Stimulated activated CD4-positive, alpha-beta T cell treated with anti-CD3 and anti-CD28 coated beads, TNF-alpha, amount 100 ng/mL, for 24 hours (primary cell): ENCODE data around the gene PWWP2B.
"Not testable (repeated sequence)": the region's sequence is repeated elsewhere in the genome, so short reads cannot be mapped to it uniquely, and the experiment has no call there.

Experiments used
- DNase-seq, 3 experiments: peaks; one replicate each; pipeline ENCODE4 v3.0.0-alpha.2; 2020; ENCODE audit warnings: low read depth in 3 of 3

Gene PWWP2B

DNA sequence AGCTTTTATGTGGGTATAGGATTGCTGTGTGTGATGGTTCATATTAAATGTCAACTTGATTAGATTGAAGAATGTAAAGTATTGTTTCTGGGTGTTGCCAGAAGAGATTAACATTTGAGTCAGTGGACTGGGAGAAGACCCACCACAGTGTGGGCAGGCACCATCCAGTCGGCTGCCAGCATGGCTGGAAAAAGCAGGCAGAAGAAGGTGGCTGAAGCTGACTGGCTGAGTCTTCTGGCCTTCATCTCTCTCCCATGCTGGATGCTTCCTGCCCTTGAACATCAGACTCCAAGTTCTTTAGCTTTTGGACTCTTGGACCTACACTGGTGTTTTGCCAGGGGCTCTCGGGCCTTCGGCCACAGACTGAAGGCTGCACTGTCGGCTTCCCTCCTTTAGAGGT, 16.0 kb upstream of the PWWP2B start:
- not testable (repeated sequence) for DNase-seq

DNA sequence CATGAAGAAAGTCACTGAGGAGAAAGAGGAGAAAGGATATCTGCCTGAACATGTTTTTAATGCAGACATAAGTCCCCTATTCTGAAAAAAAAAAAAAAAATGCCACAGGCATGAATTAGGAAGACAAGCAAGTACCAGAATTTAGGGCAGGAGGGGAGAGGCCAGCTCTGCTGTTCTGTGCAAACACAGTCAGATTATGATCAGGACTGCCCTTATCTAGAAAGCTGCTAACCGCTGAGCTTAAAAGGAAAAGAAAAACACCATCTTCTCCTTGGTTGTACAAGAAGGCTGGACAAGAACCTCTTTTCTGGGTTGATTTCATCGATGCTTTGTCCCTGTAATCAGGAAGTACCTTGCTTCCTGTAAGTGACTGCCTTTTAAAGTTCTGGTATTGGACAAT, 15.3 kb upstream of the PWWP2B start:
- no peak for DNase-seq

DNA sequence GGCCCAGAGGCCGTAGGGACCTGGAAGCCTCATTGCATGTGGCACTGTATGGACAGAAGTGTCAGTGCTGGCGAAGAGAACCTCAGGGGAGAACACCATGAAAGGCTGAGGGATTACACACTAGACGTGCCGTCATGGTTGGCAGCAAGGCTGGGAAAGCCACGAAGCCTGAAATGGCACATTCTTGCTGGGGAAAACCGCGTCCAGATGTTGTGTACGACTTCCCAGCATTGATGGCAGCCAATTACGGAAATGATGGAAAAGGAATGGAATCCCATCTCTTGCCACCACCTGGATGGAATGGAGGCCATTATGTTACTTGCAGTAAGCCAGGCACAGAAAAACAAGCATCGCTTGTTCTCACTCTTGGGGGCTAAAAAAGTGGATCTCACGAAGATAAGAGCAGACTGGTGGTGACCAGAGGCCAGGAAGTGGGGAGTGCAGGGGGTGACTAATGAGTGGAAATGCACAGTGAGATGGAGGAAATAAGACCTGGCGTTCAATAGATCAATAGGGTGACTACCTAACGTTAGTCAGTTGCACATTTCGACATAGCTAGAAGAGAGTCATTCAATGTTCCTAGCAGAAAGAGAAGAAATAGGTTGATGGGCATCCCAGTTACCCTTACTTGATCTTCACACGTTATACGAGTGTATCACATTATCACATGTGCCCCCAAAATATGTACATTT, 14.6 kb upstream of the PWWP2B start:
- no peak for DNase-seq

DNA sequence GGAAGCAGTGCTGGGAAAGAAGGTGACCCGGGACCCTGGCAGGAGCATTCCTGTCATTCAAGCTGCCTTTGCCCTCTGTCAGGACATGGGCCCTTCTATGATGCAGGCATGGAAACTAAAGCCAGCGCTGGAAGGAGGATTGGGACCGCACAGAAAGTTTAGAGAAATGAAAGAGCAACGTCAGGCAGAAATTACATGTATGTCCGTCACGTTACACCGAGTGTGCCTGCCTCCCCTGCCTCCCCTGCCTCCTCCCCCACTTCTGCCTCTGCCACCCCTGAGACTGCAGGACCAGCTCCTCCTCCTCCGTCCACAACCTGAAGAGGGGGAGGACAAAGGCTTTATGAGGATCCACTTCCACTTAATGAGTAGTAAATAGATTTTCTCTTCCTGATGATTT, 13.9 kb upstream of the PWWP2B start:
- DNase-seq = no peak

DNA sequence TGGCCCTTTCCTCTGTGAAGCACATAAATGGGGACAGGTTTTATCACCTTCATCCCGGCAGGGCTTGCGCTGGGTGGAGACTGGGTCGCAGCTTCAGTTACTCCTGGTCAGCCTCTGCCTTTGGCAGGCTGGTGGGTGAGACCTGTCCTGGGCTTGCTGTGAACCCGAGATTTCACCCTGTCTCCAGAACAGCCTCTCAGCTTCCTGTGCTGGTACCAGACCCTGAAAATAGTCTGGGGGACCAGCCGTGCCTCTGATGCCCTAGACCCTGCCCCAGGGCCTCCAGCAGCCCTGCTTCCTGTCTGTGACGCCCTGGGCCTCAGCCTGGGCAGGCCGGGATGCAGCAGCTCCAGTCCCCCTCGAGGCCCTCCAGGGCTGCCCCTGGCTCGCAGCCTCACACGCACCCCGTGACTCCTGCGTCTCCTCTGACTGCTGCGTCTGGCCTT, 13.2 kb upstream of the PWWP2B start:
- no peak for DNase-seq

DNA sequence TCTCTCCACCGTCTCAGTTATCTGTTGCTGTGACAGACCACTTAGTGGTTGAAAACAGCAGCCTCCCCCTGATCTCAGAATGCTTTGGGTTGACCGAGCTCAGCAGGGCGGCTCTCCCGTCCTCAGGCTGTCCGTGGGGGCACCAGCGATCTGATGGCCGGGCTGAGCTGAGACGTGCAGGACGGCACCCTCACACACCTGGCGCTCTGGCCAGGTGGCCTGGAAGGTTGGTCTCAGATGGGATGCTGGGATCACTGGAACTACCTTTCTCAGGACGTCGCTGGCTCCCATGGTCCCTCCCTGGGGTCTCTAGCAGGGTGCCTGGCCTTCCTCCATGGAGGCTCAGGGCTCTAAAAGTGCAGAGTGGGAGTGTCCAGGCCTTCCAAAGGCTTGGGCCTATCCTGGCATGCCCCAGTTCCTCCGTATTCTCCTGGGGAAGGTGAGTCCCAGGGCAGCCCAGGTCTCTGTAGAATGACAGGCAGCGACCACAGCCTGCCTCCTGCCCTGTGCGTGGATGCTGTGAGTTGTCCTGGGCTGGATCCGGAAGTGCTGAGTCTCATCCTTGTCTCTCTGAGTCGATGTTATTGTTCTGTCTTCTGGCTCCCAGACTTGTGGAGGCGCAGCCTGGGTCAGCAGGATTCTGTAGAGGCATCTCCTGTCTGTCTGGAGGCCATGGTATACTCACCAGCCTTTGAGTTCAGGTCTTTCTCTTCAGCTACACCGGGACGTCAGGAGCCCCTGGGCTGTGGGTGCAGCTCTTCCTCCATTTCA, 12.2 kb upstream of the PWWP2B start:
- no peak for DNase-seq

DNA sequence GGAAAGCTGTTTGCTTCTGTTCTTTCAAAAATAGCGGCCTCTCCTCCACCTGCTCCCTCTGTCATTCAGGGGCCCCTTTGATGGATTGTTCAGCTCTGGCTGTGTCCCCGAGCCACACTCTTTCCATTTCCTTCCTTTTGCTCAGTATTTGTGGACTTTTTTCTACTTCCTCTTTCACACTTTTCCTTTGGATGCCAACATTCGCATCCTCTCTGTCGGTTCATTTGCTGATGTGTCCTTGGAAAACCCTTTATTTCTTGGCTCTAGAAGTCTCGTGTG, 11.7 kb upstream of the PWWP2B start:
- DNase-seq = no peak

DNA sequence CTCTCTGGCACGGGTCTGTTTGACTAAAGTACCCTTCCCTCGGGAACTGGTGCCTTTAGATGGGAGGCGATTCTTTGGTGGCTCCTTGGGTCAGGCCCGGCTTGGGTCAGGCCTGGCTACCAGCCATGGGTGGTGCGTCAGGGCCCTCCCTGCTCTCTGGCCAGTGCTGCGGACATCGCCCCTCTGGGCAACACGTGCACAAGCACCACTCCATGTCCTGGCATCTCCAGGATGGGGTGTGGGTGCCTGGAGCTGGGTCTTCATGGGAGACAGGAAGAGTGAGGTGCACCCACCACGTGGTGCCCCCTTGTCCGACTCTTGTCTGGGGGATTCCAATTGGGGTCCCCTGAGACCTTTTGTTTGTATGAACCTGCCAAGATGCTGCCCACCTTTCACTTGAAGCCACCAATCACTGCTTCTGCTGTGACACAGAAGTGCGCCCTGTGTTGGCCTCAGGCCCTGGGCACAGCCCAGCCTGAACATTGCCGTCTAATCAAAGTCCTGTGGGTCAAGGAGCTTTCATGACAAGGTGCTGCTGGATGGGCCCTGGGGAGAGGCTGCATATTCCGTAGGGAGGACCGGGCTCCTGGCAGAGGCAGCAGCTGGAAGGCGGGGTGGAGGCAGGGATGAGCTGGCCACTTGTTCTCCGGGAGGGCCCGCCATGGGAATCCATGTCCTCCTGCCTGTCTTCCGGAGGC, 11.1 kb upstream of the PWWP2B start:
- DNase-seq = no peak

DNA sequence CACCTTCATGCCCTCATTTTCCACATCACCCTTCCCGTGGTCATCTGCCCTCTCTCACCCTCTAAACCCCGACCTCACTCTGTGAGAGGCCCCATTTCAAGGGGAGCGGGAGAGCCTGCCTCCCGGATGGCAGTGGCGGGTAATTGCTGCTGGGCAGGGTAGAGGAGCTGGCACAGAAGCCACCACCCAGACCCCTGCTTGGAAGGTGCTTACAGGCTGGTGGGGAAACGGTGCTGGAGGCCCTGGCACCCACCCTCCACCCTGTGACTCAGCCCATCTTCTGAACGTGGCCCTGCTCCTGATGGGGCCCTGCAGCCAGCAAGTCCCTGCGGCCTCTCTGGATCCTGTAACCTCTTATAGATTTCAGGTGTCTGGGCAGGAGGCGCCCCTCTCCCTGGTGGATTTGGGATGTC, 10.6 kb upstream of the PWWP2B start:
- no peak for DNase-seq

DNA sequence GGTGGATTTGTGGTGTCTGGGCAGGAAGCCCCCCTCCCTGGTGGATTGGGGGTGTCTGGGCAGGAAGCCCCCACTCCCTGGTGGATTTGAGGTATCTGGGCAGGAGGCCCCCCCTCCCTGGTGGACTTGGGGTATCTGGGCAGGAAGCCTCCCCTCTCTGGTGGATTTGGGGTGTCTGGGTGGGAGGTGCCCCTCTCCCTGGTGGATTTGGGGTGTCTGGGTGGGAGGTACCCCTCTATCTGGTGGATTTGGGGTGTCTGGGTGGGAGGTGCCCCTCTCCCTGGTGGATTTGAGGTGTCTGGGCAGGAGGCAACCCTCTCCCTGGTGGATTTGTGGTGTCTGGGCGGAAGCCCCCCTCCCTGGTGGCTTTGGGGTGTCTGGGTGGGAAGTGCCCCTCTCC, 10.1 kb upstream of the PWWP2B start:
- not testable (repeated sequence) for DNase-seq

DNA sequence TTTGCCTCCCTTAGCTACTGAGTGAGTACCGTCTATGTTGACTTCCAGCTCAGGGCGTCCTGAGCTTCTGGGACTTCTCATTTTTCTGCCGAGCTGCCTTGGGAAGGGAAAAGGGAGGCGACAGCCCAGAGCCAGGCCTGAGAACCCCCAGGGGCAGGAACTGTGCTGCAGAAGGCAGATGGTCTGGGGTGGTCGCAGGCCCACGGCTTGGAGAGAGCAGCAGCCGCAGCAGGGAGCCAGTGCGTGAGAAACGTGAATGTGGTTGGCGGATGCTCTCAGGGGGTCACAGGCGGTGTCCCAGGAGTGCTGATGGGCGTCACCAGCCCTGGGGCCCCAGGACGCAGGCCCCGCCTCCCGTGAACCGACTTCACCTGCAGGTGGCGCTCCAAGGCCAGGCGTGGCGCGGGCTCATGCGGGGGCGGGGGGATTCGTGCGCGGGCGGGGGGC, 9.2 kb upstream of the PWWP2B start:
- DNase-seq = peak in 1 of 3 experiments; percentile 72

DNA sequence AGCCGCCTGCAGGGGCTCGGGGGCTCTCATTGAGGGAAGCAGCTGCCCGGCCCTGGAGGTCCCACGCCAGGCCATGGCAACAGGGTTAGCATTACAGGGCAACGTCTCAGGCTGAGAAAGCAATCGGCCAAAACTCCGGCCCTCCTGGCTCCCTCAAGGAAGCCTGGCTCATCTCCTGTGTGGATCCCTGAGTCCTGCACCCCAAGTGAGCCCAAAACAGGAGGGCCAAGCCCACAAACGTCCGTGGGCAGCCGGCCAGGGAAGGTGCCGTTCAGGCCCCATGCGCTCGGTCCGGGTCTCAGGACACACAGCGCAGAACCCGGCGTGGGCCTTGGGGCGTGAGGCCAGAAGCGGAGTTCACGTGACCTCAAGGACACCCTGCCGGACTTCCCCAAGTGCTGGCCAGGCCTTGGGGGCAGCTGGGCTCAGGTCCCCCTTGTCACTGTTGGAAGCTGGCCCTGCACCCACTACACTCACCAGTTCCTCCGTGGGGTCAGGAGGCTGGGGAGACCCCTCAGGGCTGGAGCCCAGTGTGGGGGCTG, 8.0 kb upstream of the PWWP2B start:
- no peak for DNase-seq

DNA sequence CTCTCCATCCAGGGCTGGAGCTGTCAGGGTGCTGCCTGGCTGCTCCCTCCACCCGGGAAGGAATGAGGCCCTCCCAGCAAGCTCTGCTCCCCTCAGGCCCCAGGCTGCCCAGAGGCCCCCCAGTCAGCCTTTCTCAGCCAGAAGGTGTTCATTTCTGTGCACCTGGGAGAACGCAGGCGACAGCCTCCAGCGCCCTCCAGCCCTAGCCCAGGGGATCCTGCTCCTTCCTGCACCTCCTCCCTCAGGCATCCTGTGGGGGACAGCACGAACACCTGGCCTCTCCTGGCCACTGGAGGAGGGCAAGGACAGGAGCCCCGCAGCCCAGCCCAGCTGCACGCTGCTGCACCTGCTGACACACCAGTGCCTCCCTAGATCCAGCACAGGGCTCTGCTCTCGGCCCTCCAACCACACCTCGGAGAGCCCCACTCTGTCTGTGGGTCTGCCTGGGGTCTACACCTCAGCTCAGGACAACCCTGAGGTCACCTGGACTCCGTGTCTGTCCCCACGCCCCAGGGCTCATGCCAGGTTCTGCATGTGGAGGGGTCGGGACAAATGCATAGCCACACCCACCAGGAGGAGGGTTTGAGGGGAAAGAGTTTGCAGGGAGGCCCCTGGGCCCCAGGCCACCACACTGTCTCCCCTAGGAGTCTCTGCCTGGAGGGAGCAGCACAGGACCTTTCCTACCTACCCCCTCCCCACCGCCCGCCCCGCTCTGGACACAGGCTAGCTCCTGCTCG, 7.4 kb upstream of the PWWP2B start:
- DNase-seq = no peak

DNA sequence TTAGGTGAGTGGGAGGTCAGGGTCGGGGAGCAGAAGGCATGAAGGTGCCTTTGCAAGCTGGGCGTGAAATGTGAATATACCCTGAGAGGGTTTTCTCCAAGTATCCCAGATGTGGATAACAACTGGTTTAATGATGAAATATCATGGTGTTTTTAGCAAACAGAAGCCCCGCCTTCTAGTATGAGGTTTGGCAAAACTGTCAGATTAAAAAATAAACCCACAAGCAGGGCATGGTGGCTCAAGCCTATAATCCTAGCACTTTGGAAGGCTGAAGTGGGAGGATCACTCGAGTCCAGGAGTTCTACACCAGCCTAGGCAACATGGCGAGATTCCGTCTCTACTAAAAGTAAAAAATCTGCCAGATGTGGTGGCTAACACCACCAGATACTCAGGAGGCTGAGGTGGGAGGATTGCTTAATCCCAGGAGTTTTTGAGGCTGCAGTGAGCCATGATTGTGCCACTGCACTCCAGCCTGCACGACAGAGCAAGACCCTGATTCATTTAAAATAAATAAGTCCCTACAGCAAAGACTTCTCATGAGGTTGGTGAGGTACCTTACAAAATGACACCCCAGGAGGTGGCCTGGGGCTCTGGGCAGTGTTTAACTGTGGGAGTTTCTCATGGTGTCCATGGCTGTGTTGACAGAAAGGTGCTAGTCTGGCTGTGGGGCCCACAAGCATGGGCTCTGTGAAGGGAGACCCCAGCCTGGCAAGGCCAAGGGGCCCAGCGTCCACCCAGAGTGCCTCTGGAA, 6.7 kb upstream of the PWWP2B start:
- DNase-seq = no peak

DNA sequence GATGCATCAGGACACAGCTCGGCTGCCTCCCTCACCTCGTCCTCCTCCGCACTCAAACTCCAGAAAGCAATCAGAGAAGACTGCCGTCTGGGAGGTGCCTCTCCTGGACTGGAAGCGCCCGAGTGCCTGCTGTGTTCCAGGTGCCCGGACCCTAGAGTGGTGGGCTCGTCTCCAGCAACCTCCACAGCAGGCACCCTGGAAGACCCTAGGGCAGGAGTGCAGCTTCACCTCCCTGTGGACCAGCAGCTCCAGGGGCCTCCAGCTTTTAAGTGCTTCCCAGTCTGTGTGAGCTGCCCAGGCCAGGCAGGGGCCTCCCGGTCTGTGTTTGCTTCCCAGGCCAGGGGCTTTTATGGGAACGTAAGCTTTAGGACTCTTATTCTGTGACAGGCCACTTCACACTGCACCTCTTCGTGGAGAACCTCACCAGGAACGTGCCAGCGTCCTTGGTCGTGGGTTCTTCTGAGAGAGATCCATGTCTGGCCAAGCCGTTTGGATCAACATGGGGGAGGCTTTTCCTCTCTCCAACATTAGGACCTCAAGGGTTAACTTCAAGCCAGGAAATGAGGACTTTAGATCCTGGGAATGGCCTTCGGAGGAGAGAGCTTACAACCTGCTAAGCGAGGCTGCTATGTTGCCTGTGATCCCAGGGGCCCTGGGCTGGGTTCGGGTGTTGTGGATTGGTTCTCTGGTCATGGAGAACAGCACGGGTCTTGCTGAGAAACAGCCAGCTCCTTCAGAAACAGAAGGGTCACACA, 5.9 kb upstream of the PWWP2B start:
- no peak for DNase-seq

DNA sequence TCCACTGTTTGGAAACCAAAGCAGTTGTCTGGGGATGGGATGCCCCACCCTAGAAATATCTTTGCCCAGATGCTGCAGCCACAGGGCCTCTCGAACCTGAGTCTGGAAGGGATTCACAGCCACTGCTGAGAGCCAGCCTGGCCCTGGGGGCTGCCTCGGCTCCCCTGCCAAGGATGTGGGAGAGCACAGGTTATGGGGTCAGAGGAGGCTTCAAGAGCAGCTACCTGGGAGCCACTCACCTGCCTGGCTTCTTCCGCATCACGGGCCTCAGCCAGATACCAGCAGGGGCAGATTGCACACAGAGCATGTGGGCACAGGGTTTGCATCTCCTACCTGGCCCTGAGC, 5.4 kb upstream of the PWWP2B start:
- no peak for DNase-seq

DNA sequence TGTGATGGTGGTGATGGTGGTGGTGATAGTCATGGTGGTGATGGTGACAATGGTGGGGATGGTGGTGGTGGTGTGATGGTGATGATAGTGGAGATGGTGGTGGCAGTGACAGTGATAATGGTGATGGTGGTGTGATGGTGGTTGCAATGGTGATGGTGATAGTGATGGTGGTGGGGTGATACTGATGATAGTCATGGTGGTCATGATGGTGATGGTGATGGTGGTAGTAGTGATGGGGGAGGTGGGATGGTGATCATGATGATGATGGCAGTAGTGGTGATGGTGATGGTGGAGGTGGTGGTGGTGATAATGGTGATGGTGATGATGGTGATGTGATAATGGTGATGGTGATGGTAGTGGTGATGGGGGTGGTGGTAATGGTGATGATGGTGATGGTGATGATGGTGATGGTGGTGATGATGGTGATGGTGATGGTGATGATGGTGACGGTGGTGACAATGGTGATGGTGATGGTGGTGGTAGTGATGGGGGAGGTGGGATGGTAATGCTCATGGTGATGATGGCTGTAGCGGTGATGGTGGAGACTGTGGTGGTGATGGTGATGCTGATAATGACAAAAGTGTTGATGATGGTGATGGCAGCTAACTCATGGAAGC, 4.7 kb upstream of the PWWP2B start:
- no peak for DNase-seq

DNA sequence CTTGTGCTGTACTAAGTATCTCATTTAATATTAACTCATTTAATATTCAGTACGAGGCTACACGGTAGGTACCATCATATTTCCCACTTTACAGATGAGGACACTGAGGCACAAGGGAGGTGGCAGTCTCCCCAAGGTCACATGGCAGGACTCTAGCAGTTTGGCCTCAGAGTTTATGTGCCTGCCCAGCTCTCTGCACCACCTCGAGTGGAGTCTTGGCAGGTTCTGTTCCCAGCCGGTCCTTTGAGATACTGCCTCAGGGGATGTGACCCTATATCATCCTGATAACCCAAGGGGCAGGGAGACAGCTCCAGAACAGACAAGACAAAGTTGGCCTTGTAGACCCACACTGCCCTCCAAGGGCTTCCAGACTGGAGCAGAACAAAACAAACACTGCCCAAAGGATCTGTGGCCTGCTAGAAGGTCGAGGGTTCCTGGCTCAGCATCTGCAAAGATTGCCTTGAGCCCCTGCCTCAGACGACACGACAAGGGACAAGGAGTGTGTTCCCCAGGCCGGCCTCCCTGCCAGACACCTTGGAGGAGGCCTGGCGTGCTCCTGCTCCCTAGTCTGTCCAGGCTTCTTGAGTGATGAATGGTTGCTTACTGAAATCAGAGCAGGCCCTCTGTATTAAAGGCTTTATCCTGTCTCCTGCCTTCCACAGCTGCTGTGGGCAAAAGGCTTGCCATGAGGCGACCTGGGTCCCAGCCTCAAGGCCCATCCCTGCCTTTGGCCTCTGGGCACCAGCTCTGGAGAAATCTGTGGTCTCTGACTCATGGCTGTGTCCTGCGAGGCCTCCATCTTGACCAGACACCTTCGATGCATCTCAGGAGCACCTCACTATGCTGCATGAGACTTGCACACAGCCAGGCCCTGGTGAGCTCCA, 3.9 kb upstream of the PWWP2B start:
- no peak for DNase-seq

DNA sequence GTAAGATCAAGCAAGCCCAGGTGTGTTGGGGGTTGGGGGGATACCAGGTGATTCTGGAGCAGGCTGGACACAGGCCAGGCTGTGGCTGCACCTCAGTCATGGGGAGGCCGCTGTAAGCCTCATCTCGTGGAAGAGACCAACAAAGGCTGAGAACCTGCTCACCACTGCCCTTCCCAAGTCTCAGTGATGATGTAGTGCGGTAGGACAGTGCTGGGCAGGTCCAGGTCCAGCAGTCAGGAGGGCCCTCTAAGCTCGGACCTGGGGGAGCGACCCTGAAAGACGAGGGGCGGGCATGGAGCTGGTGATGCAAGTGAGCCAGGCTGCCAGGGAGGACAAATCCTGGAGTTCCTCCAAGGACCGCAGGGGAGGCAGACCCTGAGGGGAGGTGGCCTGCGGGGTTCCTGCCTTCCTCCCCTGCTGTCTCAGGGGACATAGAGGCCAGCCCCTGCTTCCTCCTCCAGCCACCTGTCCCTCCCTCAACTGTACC, 3.3 kb upstream of the PWWP2B start:
- DNase-seq = no peak
